Loucy (cell line): ENCODE measurements around the gene PAQR4.

Experiments
- EZH2phosphoT487 ChIP-seq: fragments of 200-600 bp; IDR thresholded peaks from 2 replicates; pipeline ENCODE4 v1.6.1; 2018; ENCODE audit warnings: antibody characterized with exemption, mild to moderate bottlenecking, moderate library complexity, borderline replicate concordance
- TF ChIP-seq, protein P1 (sequence below): fragments of 200-600 bp; sonication (generic); conservative IDR thresholded peaks from 2 replicates; pipeline ENCODE4 v1.5.1; 2014; ENCODE audit warnings: mild to moderate bottlenecking, antibody characterized with exemption, low read length

DNA sequence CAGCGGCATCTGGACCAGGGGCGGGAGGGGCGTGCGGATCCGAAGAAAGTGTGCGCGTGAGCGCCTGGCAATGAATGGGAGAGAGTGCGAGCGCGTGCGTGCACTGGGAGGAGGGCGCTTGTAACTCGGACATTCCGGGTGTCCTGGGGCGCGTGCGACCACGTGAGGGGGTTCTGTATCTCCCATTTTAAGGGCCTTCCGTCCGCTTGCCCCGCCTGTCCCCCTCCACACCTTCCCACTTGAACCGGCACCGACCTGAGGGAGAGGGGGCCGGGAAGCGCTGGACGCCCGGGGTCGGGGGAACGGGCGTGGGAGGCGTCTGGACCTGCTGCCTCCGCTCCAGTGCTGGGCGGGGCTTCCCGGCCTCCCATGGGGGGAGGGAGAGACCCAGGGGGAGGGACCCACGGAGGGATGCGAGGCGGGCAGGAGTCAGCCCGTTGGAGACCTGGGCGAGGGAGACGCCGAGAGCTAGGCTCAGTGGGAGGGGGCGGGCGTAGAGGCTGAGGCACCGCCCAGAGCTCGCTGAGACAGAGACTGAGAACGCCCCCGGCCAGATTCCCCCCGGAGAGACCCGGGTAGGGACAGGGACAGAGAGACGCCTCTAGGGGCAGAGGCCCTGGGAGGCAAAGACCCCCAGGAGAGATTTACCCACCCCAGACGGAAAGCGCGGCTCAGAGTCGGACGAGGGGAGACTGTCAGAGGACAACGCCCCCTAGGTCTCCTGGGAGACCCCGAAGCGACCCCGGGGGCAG is 5.2 kb upstream of the PAQR4 start, which contains the start of gene KREMEN2:
- TF ChIP-seq, protein P1, sequence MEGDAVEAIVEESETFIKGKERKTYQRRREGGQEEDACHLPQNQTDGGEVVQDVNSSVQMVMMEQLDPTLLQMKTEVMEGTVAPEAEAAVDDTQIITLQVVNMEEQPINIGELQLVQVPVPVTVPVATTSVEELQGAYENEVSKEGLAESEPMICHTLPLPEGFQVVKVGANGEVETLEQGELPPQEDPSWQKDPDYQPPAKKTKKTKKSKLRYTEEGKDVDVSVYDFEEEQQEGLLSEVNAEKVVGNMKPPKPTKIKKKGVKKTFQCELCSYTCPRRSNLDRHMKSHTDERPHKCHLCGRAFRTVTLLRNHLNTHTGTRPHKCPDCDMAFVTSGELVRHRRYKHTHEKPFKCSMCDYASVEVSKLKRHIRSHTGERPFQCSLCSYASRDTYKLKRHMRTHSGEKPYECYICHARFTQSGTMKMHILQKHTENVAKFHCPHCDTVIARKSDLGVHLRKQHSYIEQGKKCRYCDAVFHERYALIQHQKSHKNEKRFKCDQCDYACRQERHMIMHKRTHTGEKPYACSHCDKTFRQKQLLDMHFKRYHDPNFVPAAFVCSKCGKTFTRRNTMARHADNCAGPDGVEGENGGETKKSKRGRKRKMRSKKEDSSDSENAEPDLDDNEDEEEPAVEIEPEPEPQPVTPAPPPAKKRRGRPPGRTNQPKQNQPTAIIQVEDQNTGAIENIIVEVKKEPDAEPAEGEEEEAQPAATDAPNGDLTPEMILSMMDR = no peak
- TF ChIP-seq EZH2phosphoT487 = no peak
